Activated CD8-positive, alpha-beta memory T cell treated with anti-CD3 and anti-CD28 coated beads for 4 hours (primary cell): ENCODE measurements around the gene CDA.

Experiments
- DNase-seq, 2 donors: peaks; one replicate each; pipeline ENCODE4 v3.0.0-alpha.2; 2020; ENCODE audit warnings: low read depth in 2 of 2

Gene CDA

DNA sequence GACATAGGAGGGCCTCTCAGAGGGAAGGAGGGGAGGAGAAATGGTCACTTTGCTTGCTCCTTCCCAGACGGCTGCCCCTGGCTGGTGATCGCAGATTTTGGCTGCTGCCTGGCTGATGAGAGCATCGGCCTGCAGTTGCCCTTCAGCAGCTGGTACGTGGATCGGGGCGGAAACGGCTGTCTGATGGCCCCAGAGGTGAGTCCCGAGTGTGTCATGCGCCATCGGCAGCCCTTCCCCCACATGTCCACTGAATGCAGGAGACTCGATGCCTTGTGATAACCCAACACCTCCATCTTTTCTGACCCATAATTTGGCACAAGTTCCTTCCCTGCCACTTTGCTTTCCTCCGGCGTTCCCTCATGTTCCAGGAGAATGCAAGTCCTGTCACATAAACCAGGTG lies 59.5 kb downstream of the CDA start:
- DNase-seq, result no peak

- no peak for DNase-seq
Observed at GRCh38 chr1:20648946-20649345, 60.0 kb downstream of the CDA start.

DNA sequence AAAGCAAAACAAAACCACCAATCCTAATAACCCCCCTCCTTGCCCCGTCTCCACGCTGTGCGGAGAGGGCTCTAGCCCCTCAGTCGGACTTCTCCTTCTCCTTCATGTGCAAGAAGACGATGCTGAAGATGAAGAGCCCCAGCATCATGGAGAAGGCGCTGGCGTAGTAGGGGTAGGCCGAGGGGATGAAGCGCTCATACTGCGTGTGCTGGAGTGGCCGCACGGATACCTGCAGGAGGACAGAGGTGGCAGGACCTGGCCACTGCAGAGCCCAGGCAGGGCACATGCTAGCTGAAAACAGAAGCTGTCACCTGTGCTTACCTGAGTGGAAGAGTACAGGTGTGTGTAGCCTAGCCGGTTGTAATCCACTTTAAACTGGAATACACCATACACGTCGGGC lies 63.4 kb downstream of the CDA start:
- DNase-seq, result no peak

DNA sequence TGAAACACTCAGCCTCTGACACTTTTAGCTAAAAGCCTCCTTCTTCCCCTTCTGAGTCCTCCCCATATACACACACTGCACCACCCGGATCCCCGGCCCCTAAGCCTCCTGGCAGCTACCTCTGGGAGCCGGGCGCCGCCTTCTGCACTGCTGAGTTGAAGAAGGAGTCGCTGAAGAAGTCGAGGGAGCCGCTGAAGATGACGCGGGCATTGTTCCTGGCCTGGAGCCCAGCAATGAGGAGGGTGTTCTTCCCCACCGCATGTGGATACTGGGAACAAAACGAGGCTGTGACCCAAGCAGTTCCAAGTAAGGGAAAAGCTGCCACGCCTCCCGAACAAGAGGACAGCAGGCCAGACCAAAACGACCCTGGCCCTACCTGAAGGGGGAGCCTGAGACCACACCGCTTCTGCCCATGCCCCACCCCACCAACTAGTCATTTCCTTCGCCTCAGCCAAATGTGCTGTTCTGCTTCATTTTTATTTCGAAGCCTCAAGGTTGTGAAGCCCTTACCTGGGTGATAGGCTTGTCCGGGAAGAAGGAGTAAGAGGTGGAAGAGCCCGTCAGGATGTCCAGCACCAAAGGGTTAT lies 65.3 kb downstream of the CDA start:
- no peak for DNase-seq

- no peak for DNase-seq
Observed at GRCh38 chr1:20657024-20657423, 68.1 kb downstream of the CDA start.

GRCh38 chr1:20658166-20658915 lies 69.4 kb downstream of the CDA start:
- DNase-seq, result no peak

- DNase-seq, result no peak
Observed at GRCh38 chr1:20660363-20660762, 71.5 kb downstream of the CDA start.

- no peak for DNase-seq
Observed at GRCh38 chr1:20660847-20661206, 71.9 kb downstream of the CDA start.

DNA sequence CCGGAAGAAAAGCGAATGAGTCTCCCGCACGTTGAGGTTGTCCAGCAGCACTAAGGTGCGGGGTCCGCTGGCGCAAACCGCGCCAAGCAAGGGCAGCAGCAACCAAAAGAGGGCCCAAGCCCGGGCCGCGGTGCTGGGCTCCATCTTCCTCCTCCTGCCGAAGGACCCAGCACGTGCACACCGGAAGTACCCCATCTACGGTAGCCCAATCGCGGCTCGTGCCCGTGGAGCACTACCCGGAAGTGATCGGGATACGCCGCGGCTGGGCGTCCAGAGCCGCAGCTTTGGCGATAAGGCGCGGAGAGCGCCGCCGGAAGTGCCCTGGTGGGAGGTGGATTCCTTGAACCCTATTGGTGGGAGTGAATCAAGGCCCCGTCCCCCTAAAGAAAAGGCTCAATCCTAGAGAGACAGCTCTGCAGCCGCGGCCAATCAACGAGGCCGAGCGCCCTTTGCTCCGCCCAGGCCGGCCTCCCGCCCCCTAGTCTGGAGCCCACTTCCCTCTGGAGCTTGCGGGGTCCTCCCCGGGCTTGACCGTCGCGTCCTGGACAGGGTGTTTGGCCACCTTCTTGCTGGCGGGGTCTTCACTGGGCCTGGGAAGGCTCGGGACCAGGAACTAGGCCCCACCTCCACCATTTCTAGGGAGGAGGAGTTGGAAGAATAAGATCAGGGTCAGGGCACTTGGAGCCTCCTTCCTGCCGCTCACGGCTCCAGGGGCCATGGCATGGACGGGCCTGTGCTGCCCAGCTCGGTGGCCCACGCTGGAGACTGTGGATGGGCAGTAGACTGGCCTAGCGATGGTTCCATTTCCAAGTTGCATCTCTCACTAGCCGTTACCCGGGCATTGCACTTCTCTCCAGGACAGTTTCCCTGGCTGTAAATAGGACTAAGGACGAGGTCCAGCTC lies 72.6 kb downstream of the CDA start, which contains the start of gene DDOST:
Gene DDOST, minus strand, starts transcription at position 163 of the 903 bp plus-strand sequence. Its CDS starts 19 bp downstream, at position 144.
- DNase-seq, result peak; percentile 87 to 91

- no peak for DNase-seq
Observed at GRCh38 chr1:20662110-20662475, 73.2 kb downstream of the CDA start.

DNA sequence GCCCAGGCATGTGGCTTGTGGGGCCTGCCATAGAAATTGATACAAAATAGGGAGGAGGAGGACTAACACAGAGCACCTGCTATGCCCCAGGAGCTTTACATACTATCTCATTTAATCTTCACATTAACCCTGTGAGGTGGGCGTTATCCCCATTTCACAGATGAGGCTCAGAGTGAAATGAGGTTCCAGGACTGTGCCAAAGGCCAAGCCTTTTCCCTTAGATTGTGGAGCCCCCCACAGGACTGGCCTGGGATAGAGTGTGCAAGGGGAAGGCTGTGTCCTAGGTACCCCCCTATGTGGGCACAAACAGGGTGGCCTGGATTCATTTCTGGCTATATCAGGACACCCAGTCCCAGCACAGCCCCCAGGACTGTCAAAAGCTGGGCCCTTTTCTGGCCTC lies 74.5 kb downstream of the CDA start:
- DNase-seq, result no peak

- no peak for DNase-seq
Observed at GRCh38 chr1:20663969-20664715, 75.2 kb downstream of the CDA start.

- DNase-seq, result no peak
Observed at GRCh38 chr1:20665726-20666125, 76.8 kb downstream of the CDA start.

GRCh38 chr1:20666146-20666545 lies 77.2 kb downstream of the CDA start:
- DNase-seq, result no peak

GRCh38 chr1:20666804-20667203 lies 77.9 kb downstream of the CDA start:
- DNase-seq, result no peak
